ENCODE data around the gene ABCC4. TPM values are rescaled to one million over a fixed set of nuclear protein-coding genes. Genes with fewer than 3 reads are reported as not detected.

The ABCC4 gene
- total RNA-seq, 1 experiment from 2014 or later: 26.3 TPM

GRCh38 chr13:95222733-95223018, 78.6 kb downstream of the ABCC4 start (continued):
- TF ChIP-seq, protein P1, sequence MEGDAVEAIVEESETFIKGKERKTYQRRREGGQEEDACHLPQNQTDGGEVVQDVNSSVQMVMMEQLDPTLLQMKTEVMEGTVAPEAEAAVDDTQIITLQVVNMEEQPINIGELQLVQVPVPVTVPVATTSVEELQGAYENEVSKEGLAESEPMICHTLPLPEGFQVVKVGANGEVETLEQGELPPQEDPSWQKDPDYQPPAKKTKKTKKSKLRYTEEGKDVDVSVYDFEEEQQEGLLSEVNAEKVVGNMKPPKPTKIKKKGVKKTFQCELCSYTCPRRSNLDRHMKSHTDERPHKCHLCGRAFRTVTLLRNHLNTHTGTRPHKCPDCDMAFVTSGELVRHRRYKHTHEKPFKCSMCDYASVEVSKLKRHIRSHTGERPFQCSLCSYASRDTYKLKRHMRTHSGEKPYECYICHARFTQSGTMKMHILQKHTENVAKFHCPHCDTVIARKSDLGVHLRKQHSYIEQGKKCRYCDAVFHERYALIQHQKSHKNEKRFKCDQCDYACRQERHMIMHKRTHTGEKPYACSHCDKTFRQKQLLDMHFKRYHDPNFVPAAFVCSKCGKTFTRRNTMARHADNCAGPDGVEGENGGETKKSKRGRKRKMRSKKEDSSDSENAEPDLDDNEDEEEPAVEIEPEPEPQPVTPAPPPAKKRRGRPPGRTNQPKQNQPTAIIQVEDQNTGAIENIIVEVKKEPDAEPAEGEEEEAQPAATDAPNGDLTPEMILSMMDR (IDR thresholded peaks at IDR 0.05 in 2 of 3, conservative IDR thresholded peaks at IDR 0.05 in 1 of 3; ENCODE audit: borderline replicate concordance in 1 of 3, insufficient read depth in 1 of 3, low read depth in 2 of 3, low read length in 2 of 3): no peak
- TF ChIP-seq, protein P2, sequence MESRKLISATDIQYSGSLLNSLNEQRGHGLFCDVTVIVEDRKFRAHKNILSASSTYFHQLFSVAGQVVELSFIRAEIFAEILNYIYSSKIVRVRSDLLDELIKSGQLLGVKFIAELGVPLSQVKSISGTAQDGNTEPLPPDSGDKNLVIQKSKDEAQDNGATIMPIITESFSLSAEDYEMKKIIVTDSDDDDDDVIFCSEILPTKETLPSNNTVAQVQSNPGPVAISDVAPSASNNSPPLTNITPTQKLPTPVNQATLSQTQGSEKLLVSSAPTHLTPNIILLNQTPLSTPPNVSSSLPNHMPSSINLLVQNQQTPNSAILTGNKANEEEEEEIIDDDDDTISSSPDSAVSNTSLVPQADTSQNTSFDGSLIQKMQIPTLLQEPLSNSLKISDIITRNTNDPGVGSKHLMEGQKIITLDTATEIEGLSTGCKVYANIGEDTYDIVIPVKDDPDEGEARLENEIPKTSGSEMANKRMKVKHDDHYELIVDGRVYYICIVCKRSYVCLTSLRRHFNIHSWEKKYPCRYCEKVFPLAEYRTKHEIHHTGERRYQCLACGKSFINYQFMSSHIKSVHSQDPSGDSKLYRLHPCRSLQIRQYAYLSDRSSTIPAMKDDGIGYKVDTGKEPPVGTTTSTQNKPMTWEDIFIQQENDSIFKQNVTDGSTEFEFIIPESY (IDR thresholded peaks at IDR 0.05; ENCODE audit: extremely low read depth, insufficient replicate concordance, low read length): no peak
- TF ChIP-seq EGR1 (IDR thresholded peaks at IDR 0.05; ENCODE audit: low read depth): no peak

DNA sequence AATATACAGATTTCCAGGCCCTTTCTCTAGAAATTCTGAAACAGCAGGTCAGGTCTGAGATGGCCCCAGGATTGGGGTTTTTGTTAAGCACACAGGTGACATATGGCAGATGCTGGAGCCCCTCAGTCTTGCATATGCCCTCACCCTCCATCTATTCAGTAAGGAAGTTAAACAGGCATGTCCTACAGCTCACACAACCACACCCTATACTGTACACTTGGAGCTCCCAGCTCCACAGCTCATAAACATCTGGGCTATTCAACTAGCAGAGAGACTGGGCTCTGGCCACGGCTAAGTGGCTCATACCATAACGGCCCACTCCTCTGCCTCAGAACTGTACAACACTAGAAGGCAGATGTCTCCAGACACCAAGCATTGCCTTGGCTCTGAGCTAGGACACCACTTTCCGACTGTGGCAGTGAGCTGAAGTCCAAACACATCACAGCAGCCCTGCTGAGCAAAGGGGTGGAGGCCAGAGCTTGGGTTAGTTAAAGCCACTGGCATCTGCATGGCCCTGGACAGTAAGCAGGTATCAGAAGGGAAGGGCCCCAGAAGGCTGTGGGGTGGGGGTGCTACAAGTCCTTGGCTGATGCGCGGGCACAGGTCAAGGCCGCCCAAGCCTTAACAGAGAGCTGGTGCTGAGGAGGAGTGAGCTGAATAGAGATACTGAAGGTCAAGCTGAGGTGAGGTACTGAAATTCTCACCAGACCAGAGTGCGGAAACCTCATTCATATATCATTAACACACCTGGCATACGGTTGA, 79.1 kb downstream of the ABCC4 start:
- DNase-seq (ENCODE audit: low read depth, low spot score): no peak
- no TSS peak for BruUV-seq (replicated peaks)
- no peak for ATAC-seq
- ChIA-PET POLR2A (no interaction called here), RAD21 (ENCODE audit: low non-redundant PET in 1 of 2, low total read pairs in 2 of 2, uncharacterized antibody in 2 of 2, unreplicated experiment in 2 of 2) (no interaction called here), CTCF (interaction anchor here (1.4 kb wide), 1 partner anchor 182 kb away, joined by 3 read pairs; no protein-coding TSS in a partner anchor)
- peaks cover 33% of the 10 kb centered on the region for H3K79me2 ChIP-seq (ENCODE audit: insufficient read depth, low read length)
- no peaks in the 10 kb centered on the region for H3K36me3 ChIP-seq (ENCODE audit: control insufficient read depth in 1 of 2, insufficient read depth in 2 of 2, low read length in 2 of 2)
- no peaks in the 10 kb centered on the region for H3K9me2 ChIP-seq (ENCODE audit: insufficient read depth)
- peaks cover 0 to 4% of the 10 kb centered on the region in 2 experiments; a peak in 1 of 4 replicates for H3K4me1 ChIP-seq (ENCODE audit: control insufficient read depth in 1 of 2, insufficient read depth in 2 of 2, low read length in 2 of 2)
- no peak overlapping the region for H3K27ac ChIP-seq (ENCODE audit: low read depth, low read length)
- H3K27me3 ChIP-seq (ENCODE audit: insufficient read depth, low read length): no peaks in the 10 kb centered on the region
- no peak overlapping the region for H3K4me2 ChIP-seq (ENCODE audit: low read length)
- peaks cover 10% of the 10 kb centered on the region for H4K20me1 ChIP-seq (ENCODE audit: insufficient read depth)
- H3K9ac ChIP-seq (ENCODE audit: low read length): no peak overlapping the region
- intact Hi-C loops (cut with micrococcal nuclease): no loop called here
- no peaks in the 10 kb centered on the region for H3K9me3 ChIP-seq (ENCODE audit: control insufficient read depth in 1 of 2, insufficient read depth in 1 of 2, low read depth in 1 of 2, low read length in 2 of 2)
- TF ChIP-seq CBX3 (IDR thresholded peaks at IDR 0.05; ENCODE audit: low read depth) (no peak), EGR1 (IDR thresholded peaks at IDR 0.05; ENCODE audit: low read depth) (no peak), YY1 (IDR thresholded peaks at IDR 0.05; ENCODE audit: extremely low read depth, insufficient replicate concordance, low read depth, low read length) (no peak), TCF7L2 (IDR thresholded peaks at IDR 0.05; ENCODE audit: borderline replicate concordance, extremely low read depth, insufficient read depth, insufficient read length) (no peak)
- no peak overlapping the region for H3K4me3 ChIP-seq (replicated peaks in 1 of 2; ENCODE audit: low read depth in 1 of 2, low read length in 2 of 2)
- no peak overlapping the region for H2AFZ ChIP-seq (ENCODE audit: low read depth, low read length, poor library complexity, severe bottlenecking)
